ENCODE measurements around the gene SYT1.

Gene SYT1

DNA sequence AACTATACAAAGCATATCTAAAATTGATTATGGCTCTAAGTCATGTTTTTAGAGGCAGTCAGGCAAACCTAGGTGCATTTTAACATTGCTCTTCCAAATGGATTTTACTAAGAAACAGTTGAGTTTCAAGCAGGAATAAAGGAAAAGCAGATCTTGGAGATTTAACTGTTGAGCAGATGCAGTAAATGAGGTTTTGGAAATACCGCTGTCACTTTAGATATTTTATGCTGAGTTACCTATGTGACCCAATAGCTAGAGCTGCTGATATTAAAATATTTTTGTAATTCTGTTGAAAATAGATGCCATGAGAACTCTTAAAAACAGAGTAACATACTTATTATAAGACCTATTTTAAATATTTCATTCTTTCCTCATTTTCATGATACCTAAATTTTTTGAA is 181.4 kb downstream of the SYT1 start:
- TF ChIP-seq, protein P1, sequence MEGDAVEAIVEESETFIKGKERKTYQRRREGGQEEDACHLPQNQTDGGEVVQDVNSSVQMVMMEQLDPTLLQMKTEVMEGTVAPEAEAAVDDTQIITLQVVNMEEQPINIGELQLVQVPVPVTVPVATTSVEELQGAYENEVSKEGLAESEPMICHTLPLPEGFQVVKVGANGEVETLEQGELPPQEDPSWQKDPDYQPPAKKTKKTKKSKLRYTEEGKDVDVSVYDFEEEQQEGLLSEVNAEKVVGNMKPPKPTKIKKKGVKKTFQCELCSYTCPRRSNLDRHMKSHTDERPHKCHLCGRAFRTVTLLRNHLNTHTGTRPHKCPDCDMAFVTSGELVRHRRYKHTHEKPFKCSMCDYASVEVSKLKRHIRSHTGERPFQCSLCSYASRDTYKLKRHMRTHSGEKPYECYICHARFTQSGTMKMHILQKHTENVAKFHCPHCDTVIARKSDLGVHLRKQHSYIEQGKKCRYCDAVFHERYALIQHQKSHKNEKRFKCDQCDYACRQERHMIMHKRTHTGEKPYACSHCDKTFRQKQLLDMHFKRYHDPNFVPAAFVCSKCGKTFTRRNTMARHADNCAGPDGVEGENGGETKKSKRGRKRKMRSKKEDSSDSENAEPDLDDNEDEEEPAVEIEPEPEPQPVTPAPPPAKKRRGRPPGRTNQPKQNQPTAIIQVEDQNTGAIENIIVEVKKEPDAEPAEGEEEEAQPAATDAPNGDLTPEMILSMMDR (IDR thresholded peaks at IDR 0.05; ENCODE audit: control insufficient read depth, extremely low read depth, insufficient read depth), result no peak
- no peak overlapping the region for H3K4me3 ChIP-seq (ENCODE audit: low read depth, low read length)
- DNase-seq (ENCODE audit: low read depth), result no peak

DNA sequence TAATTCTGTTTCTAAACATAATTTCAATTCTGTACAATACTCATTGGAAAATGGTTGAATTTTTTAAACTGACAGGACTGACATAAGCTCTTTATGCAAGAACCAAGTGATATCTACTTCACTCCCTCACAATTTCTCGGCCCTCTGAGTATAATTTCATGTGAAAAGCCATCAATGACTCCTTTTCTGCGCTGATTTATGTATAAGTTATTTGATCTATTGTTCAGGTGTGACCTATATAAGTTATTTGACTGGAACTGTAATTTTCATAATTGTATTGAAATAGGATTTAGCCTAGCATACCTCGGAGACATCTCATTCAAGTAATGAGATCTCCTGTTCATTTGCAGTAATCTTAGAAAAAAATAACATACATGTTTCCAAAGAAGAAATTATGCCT is 184.4 kb downstream of the SYT1 start:
- no peak overlapping the region for H3K4me3 ChIP-seq (ENCODE audit: low read depth, low read length)
- TF ChIP-seq, protein P1 (IDR thresholded peaks at IDR 0.05; ENCODE audit: control insufficient read depth, extremely low read depth, insufficient read depth), result no peak
- no peak for DNase-seq (ENCODE audit: low read depth)

DNA sequence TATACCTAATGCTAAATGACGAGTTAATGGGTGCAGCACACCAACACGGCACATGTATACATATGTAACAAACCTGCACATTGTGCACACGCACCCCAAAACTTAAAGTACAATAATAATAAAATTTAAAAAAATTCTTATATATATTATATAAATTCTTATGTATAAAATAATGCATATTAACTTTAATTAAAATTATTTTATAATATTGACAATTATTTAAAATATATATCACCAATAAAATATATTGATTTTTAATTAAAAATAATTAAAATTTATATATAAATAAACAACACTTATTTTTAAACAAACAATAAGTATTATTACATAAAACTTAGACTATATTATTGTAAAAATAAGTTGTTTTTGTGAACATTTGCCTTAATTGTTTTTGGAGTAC is 188.8 kb downstream of the SYT1 start:
- DNase-seq (ENCODE audit: low read depth), result no peak
- H3K4me3 ChIP-seq (ENCODE audit: low read depth, low read length), result no peak overlapping the region
- TF ChIP-seq, protein P1 (IDR thresholded peaks at IDR 0.05; ENCODE audit: control insufficient read depth, extremely low read depth, insufficient read depth), result no peak

DNA sequence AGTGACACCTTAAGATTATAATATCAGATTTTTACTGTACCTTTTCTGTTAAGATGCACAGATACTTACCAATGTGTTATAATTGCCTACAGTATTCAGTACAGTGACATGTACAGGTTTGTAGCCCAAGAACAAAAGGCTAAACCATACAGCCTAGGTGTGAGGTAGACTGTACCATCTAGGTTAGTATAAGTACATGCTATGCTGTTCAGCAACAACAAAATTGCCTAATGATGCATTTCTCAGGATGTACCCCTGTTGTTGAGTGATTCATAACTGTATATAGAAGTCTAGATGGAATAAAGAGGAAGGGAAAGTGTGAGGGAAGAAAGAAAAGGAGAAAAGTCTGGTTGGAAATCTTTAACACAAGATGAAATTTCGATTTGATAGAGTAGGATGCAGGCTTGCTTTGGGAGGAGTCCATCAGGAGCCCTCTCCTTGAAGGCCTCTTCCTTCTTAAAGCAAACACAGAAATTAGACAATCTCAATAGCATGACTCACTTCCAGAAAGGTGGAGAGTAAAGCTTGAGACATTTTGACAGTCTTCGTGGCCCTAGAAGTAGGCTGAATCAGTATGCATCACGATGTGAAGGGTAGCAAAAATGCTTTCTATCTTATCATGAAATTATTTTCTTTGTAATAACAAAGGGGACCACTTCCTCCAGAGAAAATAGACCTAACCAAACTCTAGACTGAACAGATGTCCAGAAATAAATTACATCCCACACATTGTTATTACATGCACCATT is 191.5 kb downstream of the SYT1 start:
- TF ChIP-seq, protein P1 (IDR thresholded peaks at IDR 0.05; ENCODE audit: control insufficient read depth, extremely low read depth, insufficient read depth), result no peak
- no peak for DNase-seq (ENCODE audit: low read depth)
- no peak overlapping the region for H3K4me3 ChIP-seq (ENCODE audit: low read depth, low read length)

DNA sequence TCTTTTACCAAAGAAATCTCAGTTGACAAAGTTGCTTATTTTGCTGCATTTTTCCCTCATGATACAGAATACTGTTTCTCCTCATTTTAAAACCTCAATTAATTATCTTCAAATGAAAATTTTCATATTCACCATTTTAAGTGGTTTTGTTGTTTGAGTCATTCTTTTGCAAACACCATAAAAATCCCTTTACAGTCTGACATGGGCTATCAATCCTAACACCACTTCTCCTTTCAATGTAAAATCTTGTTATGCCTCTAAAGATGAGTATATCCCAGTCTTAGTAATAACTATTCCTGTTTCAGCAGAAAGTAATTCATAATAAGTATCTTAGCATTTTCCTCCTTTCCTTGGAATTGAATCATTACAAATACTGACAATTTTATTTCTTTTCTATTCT is 192.2 kb downstream of the SYT1 start:
- no peak for DNase-seq (ENCODE audit: low read depth)
- no peak overlapping the region for H3K4me3 ChIP-seq (ENCODE audit: low read depth, low read length)
- TF ChIP-seq, protein P1 (IDR thresholded peaks at IDR 0.05; ENCODE audit: control insufficient read depth, extremely low read depth, insufficient read depth), result no peak

DNA sequence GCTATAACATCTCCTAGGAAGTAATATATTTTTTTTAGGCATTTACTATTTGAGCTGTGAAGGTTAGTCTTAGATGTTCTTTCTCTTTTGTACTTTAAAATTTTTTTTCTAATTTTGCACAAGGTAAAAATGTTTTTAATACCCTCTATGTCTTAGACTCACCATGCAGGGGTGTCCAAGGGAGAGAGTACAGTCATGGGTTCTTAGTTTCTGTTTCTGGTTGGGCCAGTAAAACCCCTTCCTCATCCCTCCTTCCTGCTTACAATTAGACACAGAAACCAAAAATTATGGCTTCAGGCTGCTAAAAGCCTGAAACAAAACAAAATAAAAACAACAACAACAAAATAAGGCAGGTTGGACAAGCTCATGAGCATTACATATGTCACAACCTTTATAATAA is 193.0 kb downstream of the SYT1 start:
- no peak overlapping the region for H3K4me3 ChIP-seq (ENCODE audit: low read depth, low read length)
- TF ChIP-seq, protein P1 (IDR thresholded peaks at IDR 0.05; ENCODE audit: control insufficient read depth, extremely low read depth, insufficient read depth), result no peak
- no peak for DNase-seq (ENCODE audit: low read depth)

DNA sequence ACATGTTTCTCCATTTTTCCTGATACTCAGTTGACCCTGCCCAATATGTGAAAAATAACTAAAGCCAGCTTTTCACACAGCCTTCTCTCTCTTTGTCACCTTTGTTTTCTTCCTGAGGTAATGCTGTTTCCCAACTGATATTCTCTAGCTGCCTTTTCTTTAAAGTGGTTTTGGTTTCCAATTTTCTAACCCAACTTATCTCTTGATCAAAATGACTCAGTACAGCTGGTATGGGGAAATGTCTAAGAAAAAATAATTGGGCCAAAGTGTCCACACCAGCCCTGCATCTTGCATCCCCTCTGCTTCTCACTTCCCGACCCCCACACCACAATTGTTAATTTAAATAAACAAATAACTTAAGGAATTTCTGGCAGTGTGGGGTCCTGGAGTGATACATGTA is 193.8 kb downstream of the SYT1 start:
- DNase-seq (ENCODE audit: low read depth), result no peak
- no peak overlapping the region for H3K4me3 ChIP-seq (ENCODE audit: low read depth, low read length)
- TF ChIP-seq, protein P1 (IDR thresholded peaks at IDR 0.05; ENCODE audit: control insufficient read depth, extremely low read depth, insufficient read depth), result no peak
